NCI-H345 (cell line): ENCODE measurements around the gene RPGRIP1L.

Experiments
- DNase-seq: peaks from one replicate; lab custom pipeline; 2025; lab: John Stamatoyannopoulos, UW

RPGRIP1L gene

DNA sequence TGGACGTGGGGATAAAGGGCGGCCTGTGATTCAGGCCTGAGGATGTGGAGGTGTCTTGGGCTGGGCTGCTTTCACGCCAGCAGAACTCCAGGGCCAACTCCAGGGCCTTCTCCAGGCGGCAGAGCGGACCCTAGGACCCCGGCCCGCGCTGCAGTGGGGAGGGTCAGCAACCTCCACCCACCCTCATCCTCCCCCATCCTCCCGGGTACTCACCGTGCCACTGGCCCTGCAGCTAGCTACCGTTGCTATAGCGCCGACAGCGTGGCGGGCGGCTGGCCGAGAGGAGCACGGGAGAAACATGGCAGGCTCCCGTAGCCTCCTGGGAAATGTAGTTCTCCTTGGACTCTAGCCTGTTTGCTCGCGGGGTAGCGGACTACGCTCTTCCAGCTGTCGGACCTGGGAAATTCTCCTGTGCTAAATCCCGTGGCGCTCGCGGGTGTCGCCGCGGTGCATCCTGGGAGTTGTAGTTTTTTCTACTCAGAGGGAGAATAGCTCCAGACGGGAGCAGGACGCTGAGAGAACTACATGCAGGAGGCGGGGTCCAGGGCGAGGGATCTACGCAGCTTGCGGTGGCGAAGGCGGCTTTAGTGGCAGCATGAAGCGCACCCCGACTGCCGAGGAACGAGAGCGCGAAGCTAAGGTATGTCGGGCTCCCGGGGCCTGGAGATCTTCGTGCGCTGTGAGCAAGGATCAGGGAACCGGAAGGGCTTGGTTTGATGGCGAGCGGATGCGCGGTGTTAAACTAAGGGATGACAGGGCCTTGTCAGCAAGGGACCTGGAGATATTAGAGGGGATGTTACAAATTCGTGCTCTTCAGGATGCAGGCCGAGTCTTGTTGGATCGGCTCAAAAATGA, at the start of gene RPGRIP1L, which contains the start of gene FTO:
TSS of gene RPGRIP1L (minus strand) at position 270 of the 855 bp plus-strand sequence. CDS start 3,136 bp downstream, outside the sequence.
TSS of gene FTO (plus strand) at position 567 of the 855 bp plus-strand sequence.
- DNase-seq, result peak; percentile 96

DNA sequence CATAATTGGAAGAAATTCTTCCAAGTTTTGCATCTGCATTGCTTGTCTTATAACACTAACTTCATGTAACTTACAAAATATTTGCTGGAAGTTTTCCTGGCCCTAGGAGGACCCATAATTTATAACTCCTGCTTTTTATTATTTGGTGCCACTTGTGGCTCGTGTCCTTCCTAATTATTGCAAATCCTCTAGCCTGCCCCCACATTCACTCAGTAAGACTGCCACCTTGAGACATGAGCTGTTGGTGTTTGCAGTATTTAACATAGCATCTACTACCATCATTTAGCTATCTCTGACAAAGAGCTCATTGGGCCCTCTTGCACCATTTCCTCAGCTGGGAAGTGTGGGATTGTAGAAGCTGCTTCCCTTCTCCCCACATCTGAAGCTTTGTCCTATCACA, 49.8 kb upstream of the RPGRIP1L start:
- DNase-seq, result no peak

DNA sequence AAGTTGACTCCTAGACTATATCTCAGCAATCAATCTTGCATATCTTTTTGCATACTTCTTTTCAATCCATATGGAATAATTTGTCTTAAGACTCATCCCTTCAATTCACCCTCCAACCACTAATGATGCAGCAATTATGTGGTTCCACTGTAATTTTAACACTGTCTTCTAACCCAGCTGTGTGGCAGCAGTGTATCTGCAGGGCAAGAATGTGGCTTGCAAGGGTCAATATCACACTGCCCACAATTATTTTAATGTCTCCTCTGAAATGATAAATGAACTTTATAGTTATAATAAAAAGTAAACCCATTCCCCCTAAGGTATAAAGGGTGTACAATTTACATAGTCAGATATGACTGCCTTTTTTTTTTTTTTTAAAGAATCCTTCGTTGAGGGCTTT, 48.9 kb upstream of the RPGRIP1L start:
- DNase-seq, result no peak

DNA sequence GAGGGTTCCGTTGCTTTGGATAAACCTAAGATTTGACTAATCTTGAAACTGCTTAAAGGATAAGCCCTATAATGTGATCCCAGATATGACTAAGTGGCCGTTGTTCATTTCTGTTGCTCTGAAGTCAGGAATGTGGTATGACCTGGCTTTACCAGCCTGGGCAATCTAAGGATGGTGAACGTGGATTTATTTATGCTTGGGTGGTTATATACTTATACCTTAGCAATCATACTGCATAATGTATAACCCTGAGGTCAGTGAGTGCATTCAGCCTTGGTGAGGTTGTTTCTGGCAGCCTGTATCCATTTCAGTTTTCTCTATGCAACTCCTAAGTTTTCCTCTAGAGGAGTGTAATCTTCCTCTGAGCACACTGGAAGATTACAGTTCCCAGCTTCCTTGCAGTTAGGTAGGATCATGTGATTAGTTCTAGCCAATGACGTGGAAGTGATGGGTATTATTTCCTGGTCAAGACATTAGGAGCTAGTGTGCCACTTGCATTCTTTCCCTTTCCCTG, 42.2 kb upstream of the RPGRIP1L start:
- DNase-seq, result no peak

DNA sequence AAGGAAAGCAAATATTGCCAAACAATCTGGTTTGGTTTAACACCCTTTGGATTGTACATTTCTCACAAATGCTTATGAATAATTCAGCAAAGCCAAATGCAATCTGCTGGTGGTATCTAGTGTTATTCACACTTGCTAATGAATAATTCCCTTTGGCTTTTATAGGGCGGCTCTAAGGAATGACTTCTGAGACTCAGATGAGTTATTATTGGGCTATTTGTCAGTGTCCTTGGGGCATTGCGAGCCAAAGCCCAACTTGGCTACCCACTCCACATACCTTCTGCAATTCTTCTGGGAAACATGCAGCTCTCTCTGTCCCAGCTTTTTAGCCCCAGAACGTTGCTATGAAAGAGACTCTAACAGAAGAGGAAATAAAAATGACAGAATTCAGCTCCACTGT, 41.4 kb upstream of the RPGRIP1L start:
- DNase-seq, result no peak

DNA sequence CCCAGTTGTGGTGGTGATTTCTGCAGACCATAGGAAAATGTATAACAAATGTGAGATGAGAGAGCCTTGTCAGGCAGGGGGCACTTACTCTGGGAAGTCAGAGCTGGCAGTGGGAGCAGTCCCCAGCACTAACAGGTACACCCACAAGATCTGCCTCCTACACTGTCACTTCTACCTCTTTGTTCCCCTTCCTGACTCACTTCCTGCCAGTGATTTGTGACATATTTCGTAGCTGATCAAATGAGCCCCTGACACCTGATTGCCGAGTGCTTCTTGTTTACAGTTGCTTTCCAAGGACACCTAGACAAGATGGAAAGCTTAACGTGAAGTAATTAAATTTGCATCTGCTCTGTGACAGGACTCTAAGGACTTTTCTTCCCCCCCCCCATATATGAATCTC, 40.8 kb upstream of the RPGRIP1L start:
- no peak for DNase-seq

DNA sequence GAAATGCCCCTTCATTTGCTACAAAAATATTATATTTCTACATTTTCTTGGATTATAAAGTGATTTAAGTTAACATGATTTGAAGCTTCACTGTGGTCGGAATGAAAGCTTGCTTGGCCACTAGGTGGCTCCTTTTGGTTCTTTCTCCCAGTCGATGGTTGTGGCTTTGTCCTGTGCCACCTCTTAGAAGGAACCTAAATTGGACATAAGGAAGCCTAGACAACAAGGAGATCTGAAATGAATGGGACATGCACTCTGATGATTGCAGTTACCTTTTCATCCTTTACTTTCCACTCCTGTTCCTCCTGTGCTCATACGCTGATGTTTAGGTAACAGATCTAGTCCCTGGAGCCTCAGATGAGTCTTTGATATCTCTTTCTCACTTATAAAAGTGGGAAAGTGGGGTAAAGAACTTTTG, 39.5 kb upstream of the RPGRIP1L start:
- DNase-seq, result no peak

DNA sequence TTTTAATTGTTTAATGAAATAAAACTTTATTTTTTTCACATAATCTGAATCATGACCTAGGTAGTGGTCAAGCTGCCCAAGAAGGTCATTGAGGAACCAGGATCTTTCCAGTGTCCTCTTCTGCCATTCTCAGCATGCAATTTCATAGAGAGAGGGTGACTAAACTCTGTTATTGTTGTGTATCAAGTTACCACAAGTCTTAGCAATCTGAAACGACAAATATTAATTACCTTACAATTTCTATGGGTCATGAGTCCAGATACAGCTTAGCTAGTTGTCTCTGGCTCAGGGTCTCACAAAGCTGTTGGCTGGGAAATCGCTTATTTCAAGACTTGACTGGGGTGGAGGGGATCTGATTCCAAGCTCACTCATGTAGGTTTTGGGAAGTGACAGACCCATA, 37.9 kb upstream of the RPGRIP1L start:
- DNase-seq, result no peak

DNA sequence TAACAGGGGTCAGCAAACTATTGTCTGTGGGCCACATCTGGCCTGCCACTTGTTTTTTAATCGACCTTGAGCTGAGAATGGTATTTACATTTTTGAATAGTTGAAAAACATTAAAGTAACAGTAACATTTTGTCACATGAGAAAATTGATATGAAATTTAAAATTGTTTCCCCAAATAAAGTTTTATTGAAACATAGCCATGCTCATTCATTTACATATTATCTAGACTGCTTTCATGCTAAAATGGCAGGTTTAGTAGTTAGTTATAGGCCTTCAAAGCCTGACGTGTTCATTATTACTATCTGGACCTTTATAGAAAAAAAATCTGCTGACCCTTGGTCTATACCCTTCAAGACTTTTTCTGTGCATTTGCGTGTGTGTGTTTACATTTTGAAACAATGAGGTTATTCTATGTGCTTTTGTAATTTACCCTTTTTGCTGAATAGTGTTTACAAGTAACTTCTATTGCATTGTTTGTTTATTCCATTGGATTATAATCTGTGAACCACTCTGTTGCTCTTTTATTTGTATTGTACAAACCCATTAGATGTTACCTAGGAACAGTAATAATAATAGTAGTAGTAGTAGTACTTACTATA, 37.4 kb upstream of the RPGRIP1L start:
- DNase-seq, result no peak

DNA sequence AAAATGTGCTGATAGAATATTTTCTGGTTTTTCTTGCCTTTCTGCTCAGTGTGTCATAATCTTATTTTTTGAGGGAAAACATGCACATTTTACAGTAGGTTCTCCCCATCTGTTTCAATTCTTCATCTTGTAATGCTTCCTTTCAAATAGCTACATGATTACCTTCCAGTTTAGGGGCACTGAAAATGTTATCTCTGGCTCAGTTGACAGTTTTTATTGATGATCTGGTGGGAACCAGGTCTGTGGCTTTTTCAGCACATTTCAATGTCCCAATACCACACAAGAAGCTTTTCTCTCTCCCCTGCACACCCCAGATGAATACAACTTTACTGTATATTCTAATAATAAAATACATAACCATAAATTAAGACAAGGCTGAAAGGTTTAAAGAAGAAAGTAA, 36.8 kb upstream of the RPGRIP1L start:
- no peak for DNase-seq

DNA sequence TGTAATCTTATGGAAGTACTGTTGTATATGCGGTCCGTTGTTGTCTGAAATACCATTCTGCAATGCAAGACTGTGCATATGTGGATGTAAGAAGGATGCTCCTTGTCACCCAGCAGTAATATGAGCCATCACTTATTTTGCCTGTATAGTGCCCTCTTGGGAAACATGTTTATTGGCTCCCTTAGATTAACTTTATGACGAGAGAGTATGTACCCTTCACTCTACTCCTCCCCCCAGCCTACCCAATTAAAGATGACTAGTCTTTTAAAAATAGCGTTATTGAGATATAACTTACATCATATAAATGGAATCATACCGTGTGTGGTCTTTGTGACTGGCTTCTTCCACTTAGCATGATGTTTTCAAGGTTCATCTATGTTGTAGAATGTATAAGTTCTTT, 33.9 kb upstream of the RPGRIP1L start:
- DNase-seq, result no peak

DNA sequence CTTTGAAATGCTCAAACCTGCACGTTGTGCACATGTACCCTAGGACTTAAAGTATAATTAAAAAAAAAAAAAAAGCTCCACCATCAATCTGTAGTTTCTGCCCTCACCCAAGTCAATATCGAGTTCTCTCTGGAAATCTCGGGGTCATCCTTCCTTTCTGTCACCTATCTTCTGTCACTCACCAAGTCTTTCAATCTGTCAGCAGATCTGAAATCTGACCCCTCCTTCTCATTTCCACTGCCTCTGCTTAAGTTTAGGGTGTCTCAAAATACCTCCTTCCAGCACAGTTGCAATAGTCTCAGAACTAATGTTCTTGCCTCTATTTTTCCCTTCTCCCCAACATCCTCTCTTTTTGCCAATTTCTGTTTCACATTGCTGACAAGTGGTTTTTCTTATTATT, 32.6 kb upstream of the RPGRIP1L start:
- DNase-seq, result no peak

DNA sequence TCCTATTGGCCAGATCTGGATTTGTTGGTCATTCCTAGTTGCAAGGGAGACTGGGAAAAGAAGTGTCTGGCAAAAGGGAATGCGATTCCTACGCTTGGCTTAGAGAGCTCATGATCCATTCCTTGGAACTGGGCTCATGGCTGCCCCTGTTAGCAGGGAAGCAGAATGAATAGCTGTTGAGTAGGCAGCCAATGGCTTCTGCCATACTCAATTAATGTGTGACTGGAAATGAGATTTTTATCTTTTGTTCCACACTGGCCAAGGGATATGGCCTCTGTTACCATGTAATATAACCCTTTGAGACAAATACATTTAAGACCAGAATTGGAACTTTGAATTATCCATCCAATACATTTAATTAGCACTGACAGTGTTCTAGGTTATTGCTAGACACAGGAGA, 31.2 kb upstream of the RPGRIP1L start:
- DNase-seq, result no peak

DNA sequence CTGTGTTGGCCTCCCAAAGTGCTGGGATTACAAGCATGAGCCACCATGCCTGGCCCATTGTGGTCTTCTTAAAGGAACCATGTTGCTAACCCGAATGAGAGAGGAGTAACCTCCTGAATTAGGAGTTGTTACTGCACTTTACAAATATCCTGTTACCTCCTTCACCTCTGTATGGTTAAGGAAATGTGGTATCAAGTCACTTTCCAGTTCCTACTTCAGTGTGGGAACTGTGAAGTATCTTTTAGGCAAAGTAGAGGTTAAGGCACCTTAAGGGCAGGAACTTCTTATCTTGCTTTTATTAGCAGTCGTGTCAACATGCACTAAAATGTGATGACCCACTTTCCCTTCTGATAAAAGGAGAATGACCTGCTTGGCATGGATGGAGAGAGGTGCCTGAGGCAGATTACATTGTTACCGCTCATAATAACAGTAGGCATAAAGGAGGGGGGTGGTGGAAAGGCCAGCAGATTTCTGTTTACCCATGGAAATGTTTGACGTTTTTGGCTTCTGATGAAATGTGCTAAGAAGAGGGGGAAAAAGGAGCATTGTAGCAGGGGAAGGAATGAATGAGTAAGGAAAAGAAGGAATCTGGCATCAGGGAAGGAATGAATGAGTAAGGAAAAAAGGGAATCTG, 28.8 kb upstream of the RPGRIP1L start:
- DNase-seq, result no peak

DNA sequence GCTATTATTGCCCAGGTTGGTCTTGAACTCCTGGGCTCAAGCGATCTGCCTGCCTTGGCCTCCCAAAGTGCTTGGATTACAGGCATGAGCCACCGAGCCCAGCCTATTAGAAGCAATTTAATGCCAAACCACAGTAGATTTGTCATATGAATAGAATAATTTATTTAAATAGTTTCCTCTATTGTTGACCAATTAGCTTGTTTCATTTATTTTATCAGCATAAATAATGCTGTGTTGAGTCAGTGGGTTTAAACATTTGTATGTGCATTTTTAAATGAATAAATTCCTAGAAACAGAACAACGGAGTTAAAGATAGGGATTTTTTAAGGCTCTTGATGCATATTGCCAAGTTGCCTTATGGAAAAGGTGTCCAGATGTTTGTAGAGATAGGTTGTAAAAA, 27.0 kb upstream of the RPGRIP1L start:
- DNase-seq, result no peak

DNA sequence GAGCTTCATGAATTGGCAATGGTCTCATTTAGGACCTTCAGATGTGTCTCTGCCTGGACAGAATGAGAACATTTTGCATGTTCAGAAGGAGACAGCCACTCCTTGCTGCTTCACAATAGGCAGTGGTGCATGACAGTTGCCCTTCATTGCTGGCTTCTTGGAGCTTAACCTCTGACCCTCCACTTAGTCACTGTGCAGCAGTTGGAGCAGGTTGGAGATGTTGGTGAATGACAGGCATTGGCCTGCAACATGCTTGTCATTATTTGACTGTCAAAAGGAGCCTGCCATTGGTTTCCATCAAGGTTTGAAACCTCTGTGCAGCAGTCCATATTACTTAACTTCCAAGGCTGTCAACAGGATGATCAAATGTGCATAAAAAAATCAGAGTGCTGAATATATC, 23.0 kb upstream of the RPGRIP1L start:
- DNase-seq, result no peak

DNA sequence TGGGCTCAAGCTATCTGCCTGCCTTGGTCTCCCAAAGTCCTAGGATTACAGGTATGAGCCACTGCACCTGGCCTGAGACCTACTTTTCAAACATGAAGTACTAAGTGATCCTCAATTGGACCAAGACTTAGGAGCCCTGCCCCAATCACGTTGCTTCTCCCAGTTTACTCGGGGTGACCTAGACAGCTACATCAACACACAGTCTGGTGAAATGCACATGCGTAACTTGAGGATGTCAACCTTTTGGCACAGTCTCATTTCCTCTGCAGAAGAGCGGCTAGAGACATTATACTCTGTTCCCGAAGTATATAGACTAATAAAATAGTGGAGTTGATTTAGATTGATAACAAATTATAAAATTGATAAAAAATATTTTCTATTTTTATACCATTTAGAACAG, 17.4 kb upstream of the RPGRIP1L start:
- DNase-seq, result no peak

DNA sequence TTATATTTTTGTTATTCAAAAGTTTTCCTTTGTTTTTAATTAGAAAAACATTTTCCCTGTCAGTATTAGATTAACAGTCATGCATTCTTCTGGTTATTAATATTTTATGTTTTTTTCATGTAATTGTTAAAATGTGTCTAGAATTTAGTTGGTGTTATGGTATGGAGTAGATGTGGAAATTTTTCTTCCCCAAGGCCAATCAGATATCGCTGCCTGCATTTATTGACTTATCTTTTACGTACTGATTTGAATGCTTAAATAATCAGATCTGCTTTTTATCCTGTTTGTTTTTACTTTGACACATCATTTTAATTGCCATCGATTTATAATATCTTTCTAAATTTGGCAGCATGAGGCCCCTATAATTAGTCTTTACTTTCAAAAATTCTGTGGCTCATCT, 13.9 kb upstream of the RPGRIP1L start:
- no peak for DNase-seq

DNA sequence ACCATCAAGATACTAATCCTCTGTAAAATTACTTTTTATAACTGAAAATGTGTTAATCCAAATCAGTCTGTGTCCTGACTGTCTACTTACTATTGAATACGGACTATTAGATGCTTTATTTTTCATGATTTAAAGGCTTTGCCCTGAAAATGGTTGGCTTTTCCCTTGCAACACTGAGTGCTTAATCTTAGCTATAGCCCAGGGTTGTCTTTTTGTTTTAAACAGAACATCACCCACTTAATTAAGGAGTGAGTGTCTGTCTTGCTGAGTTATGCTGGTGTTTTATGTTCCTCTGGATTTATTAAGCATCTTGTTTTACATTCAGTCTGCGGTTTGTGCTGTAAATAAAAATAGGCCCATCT, 11.3 kb upstream of the RPGRIP1L start:
- DNase-seq, result no peak

DNA sequence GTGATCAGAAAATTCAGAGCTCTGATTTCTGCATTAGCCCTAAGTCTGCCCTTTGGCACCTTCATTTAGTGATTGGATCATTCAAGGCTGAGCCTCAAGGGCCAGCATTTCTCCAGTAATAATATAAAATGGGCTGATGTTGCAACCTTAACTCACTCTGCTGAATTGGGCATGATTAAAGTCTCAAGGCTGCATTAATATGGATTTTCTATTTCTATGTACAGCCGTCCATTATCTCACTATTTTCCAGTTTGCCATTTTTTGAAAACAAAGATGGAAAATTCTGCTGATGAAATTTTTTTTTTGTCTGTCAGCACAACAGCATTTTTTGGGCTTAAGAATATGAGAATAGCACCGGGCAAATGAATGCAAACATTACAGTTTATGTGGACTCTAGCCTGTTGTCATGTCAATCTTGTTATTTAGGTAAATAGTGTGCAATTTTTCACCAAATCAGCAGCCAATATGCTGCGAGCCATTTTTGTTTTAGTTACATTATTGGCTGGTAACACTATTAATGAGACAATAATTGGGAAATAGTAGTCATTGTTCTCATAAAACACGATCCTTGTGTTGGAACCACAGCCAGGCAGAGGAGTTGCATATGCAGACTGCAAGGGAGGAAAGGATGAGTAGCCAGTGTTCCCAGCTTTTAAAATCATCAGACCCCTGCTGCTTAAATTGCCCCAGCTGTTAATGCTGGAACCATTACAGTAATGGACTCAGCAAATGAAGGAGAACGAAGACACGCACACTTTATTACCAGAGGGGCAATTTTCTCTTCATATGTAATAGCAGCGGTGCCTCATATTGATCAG, 10.8 kb upstream of the RPGRIP1L start:
- DNase-seq, result no peak

DNA sequence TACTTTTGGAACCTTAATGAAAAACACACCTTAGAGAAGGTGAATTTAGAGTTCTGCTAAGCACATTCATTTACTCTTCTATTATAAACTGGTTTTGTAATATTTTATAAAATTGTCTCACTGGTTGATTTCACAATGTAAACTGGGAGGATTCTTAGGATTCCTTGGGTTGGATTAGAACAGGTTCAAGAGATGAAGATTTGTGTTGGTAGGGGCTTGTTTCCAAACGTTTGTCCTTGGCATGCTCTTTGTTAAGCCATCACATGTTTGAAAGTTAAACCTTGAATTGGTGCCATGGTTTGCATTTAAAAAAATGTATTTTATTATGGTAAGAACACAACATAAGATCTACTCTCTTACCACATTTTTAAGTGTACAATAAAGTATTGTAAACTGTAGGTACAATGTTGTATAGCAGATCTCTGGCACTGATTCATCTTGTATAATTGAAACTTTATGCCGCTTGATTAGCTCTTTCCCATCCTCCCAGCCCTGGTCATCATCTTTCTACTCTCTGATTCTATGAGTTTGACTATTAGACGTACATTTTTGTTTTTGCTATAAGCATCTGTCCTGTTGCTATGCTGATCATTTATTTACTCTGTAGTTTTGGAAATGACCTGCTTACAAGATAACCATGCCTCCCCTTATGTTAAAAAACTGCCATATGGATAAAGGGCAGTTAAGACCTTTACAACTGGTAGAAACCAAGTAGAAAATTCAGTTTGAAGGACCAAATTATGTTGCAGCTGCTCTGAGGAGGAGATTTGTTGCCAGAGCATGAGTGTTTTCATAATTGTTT, 9.9 kb upstream of the RPGRIP1L start:
- DNase-seq, result no peak
